ENCODE measurements around the gene SORL1. TPM values are rescaled to one million over a fixed set of nuclear protein-coding genes. Genes with fewer than 3 reads are reported as not detected.

SORL1 gene
- total RNA-seq, 1 experiment from 2014 or later: 68.3 TPM

GRCh38 chr11:121435551-121436511 is 16.3 kb upstream of the SORL1 start:
- Histone ChIP-seq H3K4me1 (ENCODE audit: insufficient read depth, low read length) (no peaks in the 10 kb centered on the region), H3K14ac (ENCODE audit: insufficient read depth, low read length) (no peak overlapping the region), H2BK20ac (ENCODE audit: low read depth, low read length, poor library complexity, severe bottlenecking) (no peak overlapping the region), H3K27me3 (ENCODE audit: insufficient read depth, low read length) (no peaks in the 10 kb centered on the region), H3T11ph (ENCODE audit: low read length) (no peak overlapping the region), H2BK15ac (ENCODE audit: low read depth, low read length) (no peak overlapping the region), H3K9me3 (ENCODE audit: control insufficient read depth, low read depth, low read length) (no peaks in the 10 kb centered on the region), H2AK5ac (ENCODE audit: insufficient read length, low read length) (no peak overlapping the region), H3K23ac (ENCODE audit: insufficient read length, low read depth, low read length) (no peak overlapping the region), H2BK12ac (ENCODE audit: insufficient read length, low read depth, low read length) (no peak overlapping the region), H2BK5ac (ENCODE audit: insufficient read length, low read length) (no peak overlapping the region), H3K9ac (ENCODE audit: extremely low read depth, insufficient read length, low read length) (no peak overlapping the region), H4K5ac (ENCODE audit: insufficient read length, low read depth, low read length) (no peak overlapping the region), H4K91ac (ENCODE audit: insufficient read length, low read depth, low read length) (no peak overlapping the region), H2AFZ (ENCODE audit: low read length) (no peak overlapping the region), H3K4ac (ENCODE audit: low read depth, low read length) (no peak overlapping the region), H3K23me2 (ENCODE audit: insufficient read length, low read depth, low read length, poor library complexity, severe bottlenecking) (no peaks in the 10 kb centered on the region), H4K8ac (replicated peaks; ENCODE audit: insufficient read length, low read depth, low read length) (no peak overlapping the region), H3K79me1 (ENCODE audit: insufficient read depth, low read depth, low read length, poor library complexity, severe bottlenecking) (no peaks in the 10 kb centered on the region), H2BK120ac (ENCODE audit: low read depth, low read length, poor library complexity, severe bottlenecking) (no peak overlapping the region), H3K79me2 (ENCODE audit: insufficient read depth, low read length) (no peaks in the 10 kb centered on the region), H3K56ac (ENCODE audit: insufficient read length, low read depth, low read length) (no peak overlapping the region), H3K27ac (ENCODE audit: insufficient read length, low read depth, low read length) (no peak overlapping the region), H3K4me2 (ENCODE audit: insufficient read depth, insufficient read length, low read length) (no peak overlapping the region), H4K20me1 (ENCODE audit: control insufficient read depth, insufficient read depth, insufficient read length) (no peaks in the 10 kb centered on the region), H3K18ac (ENCODE audit: insufficient read length, low read depth, low read length) (no peak overlapping the region)
- Mint-ChIP-seq H3K9me3 (no peaks in the 10 kb centered on the region), H3K4me1 (peaks cover 13 to 18% of the 10 kb centered on the region in 2 experiments), H3K4me3 (no peak overlapping the region), H3K27me3 (ENCODE audit: low read depth) (no peaks in the 10 kb centered on the region), H3K36me3 (ENCODE audit: insufficient read depth in 1 of 3, low read depth in 3 of 3) (no peaks in the 10 kb centered on the region), H3K27ac (no peak overlapping the region)
- no peak for TF ChIP-seq CTCF (conservative IDR thresholded peaks at IDR 0.05)
- WGBS (ENCODE audit: extremely low coverage, insufficient read length, low lambda C conversion rate): no CpG with 5 or more reads among the region's 3 CpGs
- DNase-seq: no peak

All from H9 (cell line).